Endothelial cell of umbilical vein (primary cell): ENCODE data around the gene NSUN4. TPM values are rescaled to one million over a fixed set of nuclear protein-coding genes. Genes with fewer than 3 reads are reported as not detected.

Experiments
- BruUV-seq: library from RNA; stranded (reverse); fragments of 400-500 nt; replicated peaks from 2 replicates; lab custom pipeline; 2021; lab: Mats Ljungman, UMichigan
- CTCF ChIA-PET: fragments of 300-600, 350-600 bp; sonication (Branson Sonifier 250); formaldehyde crosslinking; loops from one replicate; lab custom pipeline; 2021; ENCODE audit warnings: antibody characterized with exemption, inconsistent platforms; lab: Charles Lee
- POLR2A ChIA-PET: fragments of 300-600, 350-600 bp; sonication (Branson Sonifier 250); formaldehyde crosslinking; loops from one replicate; lab custom pipeline; 2021; ENCODE audit warnings: antibody characterized with exemption, inconsistent platforms; lab: Charles Lee
- DNase-seq: peaks from one replicate; pipeline ENCODE4 v3.0.0-alpha.2; 2011; ENCODE audit warnings: low read depth, low spot score
- FAIRE-seq: peaks from 2 replicates; lab custom pipeline; 2011; peaks lifted over from hg19 to GRCh38; lab: Jason Lieb, UNC
- H2AFZ ChIP-seq: 2 replicates; pipeline ENCODE4 v1.6.0; 2012; ENCODE audit warnings: low read depth, low read length, control low read depth, inconsistent platforms
- H3K27ac ChIP-seq: 2 replicates; pipeline ENCODE4 v1.5.1; 2011; ENCODE audit warnings: low read depth, mild to moderate bottlenecking, control low read depth, low read length, moderate library complexity; ENCODE audit not compliant: insufficient read depth
- H3K27me3 ChIP-seq, 2 experiments: 2 replicates each; pipeline versions ENCODE4 v1.6.0 to v1.6.1; 2011; ENCODE audit warnings: low read length in 2 of 2, mixed read lengths in 1 of 2; ENCODE audit not compliant: control insufficient read depth in 2 of 2, insufficient read depth in 2 of 2
- H3K36me3 ChIP-seq, 2 experiments: 2 replicates in 1 of 2; 3 replicates in 1 of 2; pipeline ENCODE4 v1.5.1; 2011; ENCODE audit warnings: low read length in 2 of 2, mild to moderate bottlenecking in 1 of 2, moderate library complexity in 1 of 2; ENCODE audit not compliant: control insufficient read depth in 2 of 2, insufficient read depth in 2 of 2; ENCODE audit errors: extremely low read depth in 1 of 2
- H3K4me1 ChIP-seq: 3 replicates; pipeline ENCODE4 v1.5.1; 2011; ENCODE audit warnings: mild to moderate bottlenecking, low read length; ENCODE audit not compliant: control insufficient read depth, insufficient read depth; ENCODE audit errors: extremely low read depth
- H3K4me2 ChIP-seq: 2 replicates; pipeline ENCODE4 v1.6.1; 2011; ENCODE audit warnings: low read length, control low read depth, mixed read lengths; ENCODE audit not compliant: insufficient read depth
- H3K4me3 ChIP-seq, 3 experiments: fragments of 200-600 bp in 1 of 3; sonication (generic), shearing (Covaris generic) in 1 of 3; replicated peaks in 1 of 3; 2 replicates each; pipeline ENCODE4 v1.5.1; 2011 to 2016; ENCODE audit warnings: control low read depth in 3 of 3, low read length in 3 of 3, mild to moderate bottlenecking in 2 of 3, inconsistent platforms in 1 of 3, low read depth in 1 of 3, moderate library complexity in 1 of 3; ENCODE audit not compliant: insufficient read depth in 1 of 3
- H3K79me2 ChIP-seq: 2 replicates; pipeline ENCODE4 v1.6.0; 2012; ENCODE audit warnings: low read length, inconsistent platforms; ENCODE audit not compliant: control insufficient read depth, insufficient read depth
- H3K9ac ChIP-seq: replicated peaks from 2 replicates; pipeline ENCODE3; 2011; ENCODE audit warnings: low read length, control low read depth; ENCODE audit not compliant: insufficient read depth; ENCODE audit errors: extremely low read depth
- H3K9me1 ChIP-seq: replicated peaks from 3 replicates; pipeline ENCODE4 v1.6.0; 2011; ENCODE audit warnings: mild to moderate bottlenecking, low read length; ENCODE audit not compliant: control insufficient read depth, insufficient read depth; ENCODE audit errors: extremely low read depth
- H3K9me3 ChIP-seq: replicated peaks from 2 replicates; pipeline ENCODE4 v1.5.1; 2012; ENCODE audit warnings: low read length, inconsistent platforms; ENCODE audit not compliant: control insufficient read depth, insufficient read depth
- H4K20me1 ChIP-seq: replicated peaks from 2 replicates; pipeline ENCODE3; 2011; ENCODE audit warnings: mild to moderate bottlenecking, low read length; ENCODE audit not compliant: control insufficient read depth, insufficient read depth; ENCODE audit errors: extremely low read depth
- EZH2 ChIP-seq: IDR thresholded peaks from 2 replicates; pipeline ENCODE4 v1.6.1; 2012; ENCODE audit warnings: borderline replicate concordance, low read depth, mild to moderate bottlenecking, moderate library complexity, low read length, inconsistent platforms; ENCODE audit not compliant: severe bottlenecking
- FOS ChIP-seq: IDR thresholded peaks from 2 replicates; pipeline ENCODE4 v1.6.1; 2011; ENCODE audit warnings: mild to moderate bottlenecking, low read length, moderate library complexity, borderline replicate concordance; ENCODE audit not compliant: insufficient read depth
- GATA2 ChIP-seq: IDR thresholded peaks from 2 replicates; pipeline ENCODE4 v1.7.0; 2011; ENCODE audit warnings: low read depth, mild to moderate bottlenecking, moderate library complexity, mixed read lengths, low read length; ENCODE audit not compliant: insufficient read length, insufficient read depth
- JUN ChIP-seq: IDR thresholded peaks from 2 replicates; pipeline ENCODE4 v1.6.1; 2011; ENCODE audit warnings: borderline replicate concordance, low read depth; ENCODE audit not compliant: insufficient read length, insufficient read depth
- MYC ChIP-seq: IDR thresholded peaks from one replicate; pipeline ENCODE4 v1.6.1; 2011; ENCODE audit warnings: mild to moderate bottlenecking, low read depth, low read length
- POLR2A ChIP-seq: IDR thresholded peaks from 2 replicates; pipeline ENCODE4 v1.6.1; 2012; ENCODE audit warnings: low read depth, mild to moderate bottlenecking, control low read depth, low read length
- POLR2AphosphoS5 ChIP-seq: IDR thresholded peaks from 2 replicates; pipeline ENCODE4 v1.6.1; 2012; ENCODE audit warnings: low read depth, mild to moderate bottlenecking, control low read depth, low read length, moderate library complexity; ENCODE audit not compliant: insufficient read depth
- dilution Hi-C: fragments of 300-500 bp; cut with MboI; formaldehyde crosslinking; loops from one replicate; pipeline ENCODE4 v1.15.0; 2019; ENCODE audit warnings: low sequenced_read_pairs; ENCODE audit not compliant: extremely low pct_ligation_motif_present
- intact Hi-C: fragments of 100-400 bp; cut with micrococcal nuclease; formaldehyde crosslinking; loops from one replicate; pipeline ENCODE4 v1.10.0; 2022
- polyA plus RNA-seq, 4 experiments: library from polyadenylated mRNA; depleted of rRNA in 3 of 4; stranded (reverse) in 3 of 4; unstranded in 1 of 4; fragments of >200 nt; gene quantifications; 2 replicates each; pipeline versions ENCODE4 v1.2.1 to v1.2.3, GENCODE V29; 2011 to 2012; ENCODE audit warnings: missing spikeins in 1 of 4
- total RNA-seq: library from RNA; stranded (reverse); gene quantifications from 2 replicates; pipeline ENCODE4 v1.2.3, GENCODE V29; 2021
- TF ChIP-seq, protein P1 (sequence below), 2 donors: IDR thresholded peaks; 1 replicate in 1 of 2; 2 replicates in 1 of 2; pipeline ENCODE4 v1.5.1; 2011; ENCODE audit warnings: low read length in 2 of 2, mild to moderate bottlenecking in 2 of 2, moderate library complexity in 2 of 2, control low read depth in 1 of 2, inconsistent platforms in 1 of 2, low read depth in 1 of 2; ENCODE audit not compliant: insufficient read depth in 1 of 2; ENCODE audit errors: extremely low read depth in 1 of 2
- TF ChIP-seq, protein P2 (sequence below): IDR thresholded peaks from 2 replicates; pipeline ENCODE4 v1.6.1; 2011; ENCODE audit not compliant: insufficient read depth, insufficient read length

The NSUN4 gene
- total and polyA plus RNA-seq, 2 donors (not counting 3 experiments of a cell fraction or from before 2014, with no cell fraction given) = 21.6 to 23.4 TPM

DNA sequence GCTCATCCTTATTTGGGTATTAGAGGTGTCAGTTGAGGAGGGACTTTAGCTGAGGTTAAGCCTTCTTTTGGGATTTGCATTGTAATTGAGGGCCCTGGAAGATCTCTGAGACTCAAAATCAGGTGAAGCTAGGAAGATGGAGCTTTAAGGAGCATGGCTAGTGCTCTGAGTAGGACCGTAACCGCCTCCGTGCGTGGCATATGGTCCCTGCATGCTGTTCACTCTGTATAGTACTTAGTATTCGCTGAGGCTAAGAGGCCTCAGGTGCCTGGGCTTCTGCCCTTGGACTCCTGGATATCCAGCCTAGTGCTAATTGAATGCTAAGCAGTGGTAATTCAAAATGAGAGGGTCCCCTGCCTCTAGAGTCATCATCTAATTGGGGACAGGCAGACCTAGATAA is 22.5 kb downstream of the NSUN4 start:
- POLR2A ChIA-PET = no interaction called here

More for the DNA sequence above, 22.5 kb downstream of the NSUN4 start:
- no TSS peak for BruUV-seq
- Histone ChIP-seq H3K79me2 (no peaks in the 10 kb centered on the region), H3K9ac (no peak overlapping the region), H3K27ac (no peak overlapping the region), H3K4me3 (no peak overlapping the region), H3K9me3 (no peaks in the 10 kb centered on the region), H3K4me2 (no peak overlapping the region), H2AFZ (no peak overlapping the region), H3K36me3 (peaks cover 19 to 22% of the 10 kb centered on the region in 2 experiments), H3K27me3 (no peaks in the 10 kb centered on the region), H3K4me1 (no peaks in the 10 kb centered on the region), H3K9me1 (no peaks in the 10 kb centered on the region), H4K20me1 (no peaks in the 10 kb centered on the region)
- DNase-seq = no peak
- intact Hi-C loops (no loop called here), dilution Hi-C loops (no loop called here)
- no peak for FAIRE-seq
- TF ChIP-seq POLR2A (no peak), EZH2 (no peak), FOS (no peak), MYC (no peak), POLR2AphosphoS5 (no peak), GATA2 (no peak), JUN (no peak)
- TF ChIP-seq, protein P1, sequence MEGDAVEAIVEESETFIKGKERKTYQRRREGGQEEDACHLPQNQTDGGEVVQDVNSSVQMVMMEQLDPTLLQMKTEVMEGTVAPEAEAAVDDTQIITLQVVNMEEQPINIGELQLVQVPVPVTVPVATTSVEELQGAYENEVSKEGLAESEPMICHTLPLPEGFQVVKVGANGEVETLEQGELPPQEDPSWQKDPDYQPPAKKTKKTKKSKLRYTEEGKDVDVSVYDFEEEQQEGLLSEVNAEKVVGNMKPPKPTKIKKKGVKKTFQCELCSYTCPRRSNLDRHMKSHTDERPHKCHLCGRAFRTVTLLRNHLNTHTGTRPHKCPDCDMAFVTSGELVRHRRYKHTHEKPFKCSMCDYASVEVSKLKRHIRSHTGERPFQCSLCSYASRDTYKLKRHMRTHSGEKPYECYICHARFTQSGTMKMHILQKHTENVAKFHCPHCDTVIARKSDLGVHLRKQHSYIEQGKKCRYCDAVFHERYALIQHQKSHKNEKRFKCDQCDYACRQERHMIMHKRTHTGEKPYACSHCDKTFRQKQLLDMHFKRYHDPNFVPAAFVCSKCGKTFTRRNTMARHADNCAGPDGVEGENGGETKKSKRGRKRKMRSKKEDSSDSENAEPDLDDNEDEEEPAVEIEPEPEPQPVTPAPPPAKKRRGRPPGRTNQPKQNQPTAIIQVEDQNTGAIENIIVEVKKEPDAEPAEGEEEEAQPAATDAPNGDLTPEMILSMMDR (IDR thresholded peaks at IDR 0.05; ENCODE audit: extremely low read depth in 1 of 2, insufficient read depth in 1 of 2, low read depth in 1 of 2, low read length in 2 of 2) = no peak
- TF ChIP-seq, protein P2, sequence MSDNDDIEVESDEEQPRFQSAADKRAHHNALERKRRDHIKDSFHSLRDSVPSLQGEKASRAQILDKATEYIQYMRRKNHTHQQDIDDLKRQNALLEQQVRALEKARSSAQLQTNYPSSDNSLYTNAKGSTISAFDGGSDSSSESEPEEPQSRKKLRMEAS = no peak
- CTCF ChIA-PET = no interaction called here
